HepG2 (cell line): ENCODE results near the gene DHRS4L2. TPM values are rescaled to one million over a fixed set of nuclear protein-coding genes. Genes with fewer than 3 reads are reported as not detected.
A peak's percentile ranks its signal among the peaks of the same experiment; 100 is the strongest.

Experiments
- GLI4 ChIP-seq: sonication (generic); formaldehyde crosslinking; IDR thresholded peaks from 2 replicates; pipeline ENCODE4 v1.5.1; 2020; ENCODE audit warnings: missing genetic modification reagents, mild to moderate bottlenecking, moderate library complexity, borderline replicate concordance
- SETDB1 ChIP-seq: sonication (generic); formaldehyde crosslinking; IDR thresholded peaks from 2 replicates; pipeline ENCODE4 v1.5.1; 2020; ENCODE audit warnings: missing genetic modification reagents, mild to moderate bottlenecking, borderline replicate concordance
- ZKSCAN5 ChIP-seq: sonication (generic); formaldehyde crosslinking; IDR thresholded peaks from 2 replicates; pipeline ENCODE4 v1.5.1; 2020; ENCODE audit warnings: mild to moderate bottlenecking, missing genetic modification reagents
- polyA plus RNA-seq, 8 experiments: library from polyadenylated mRNA; depleted of rRNA in 3 of 8; stranded (reverse) in 7 of 8; unstranded in 1 of 8; fragments of >200 nt; fragmentation: Illumina TruSeq in 4 of 8; extraction: Trizol in 4 of 8; gene quantifications; 2 replicates each; pipeline versions ENCODE4 v1.2.1 to v1.2.3, GENCODE V29; 2011 to 2016; ENCODE audit warnings: low read depth in 4 of 8, missing spikeins in 1 of 8, mixed read lengths in 1 of 8; ENCODE audit not compliant: insufficient read depth in 1 of 8
- total RNA-seq, 5 experiments: library from RNA; depleted of rRNA; stranded (reverse); fragments of >200 nt; fragmentation: Illumina TruSeq; extraction: Trizol; gene quantifications; 2 replicates each; pipeline ENCODE4 v1.2.3, GENCODE V29; 2016; ENCODE audit warnings: low read depth in 1 of 5
- TF ChIP-seq, protein P1 (sequence below): IDR thresholded peaks from 2 replicates; pipeline ENCODE4 v1.6.1; 2016; ENCODE audit warnings: low read depth, missing genetic modification reagents, missing compliant biosample characterization
- TF ChIP-seq, protein P2 (sequence below), 2 experiments: fragments of 450-650 bp in 1 of 2; sonication (generic) in 1 of 2; formaldehyde crosslinking in 1 of 2; IDR thresholded peaks; 2 replicates each; pipeline versions ENCODE4 v1.6.1 to v1.8.0; 2016 to 2022; ENCODE audit warnings: antibody characterized with exemption in 1 of 2, mild to moderate bottlenecking in 1 of 2, missing genetic modification reagents in 1 of 2
- TF ChIP-seq, protein P3 (sequence below): sonication (generic); formaldehyde crosslinking; conservative IDR thresholded peaks from 2 replicates; pipeline ENCODE4 v1.5.0; 2020; ENCODE audit warnings: missing genetic modification reagents
- TF ChIP-seq, protein P4 (sequence below): sonication (generic); formaldehyde crosslinking; conservative IDR thresholded peaks from 2 replicates; pipeline ENCODE4 v1.4.0; 2020; ENCODE audit warnings: missing genetic modification reagents

Gene DHRS4L2
- total and polyA plus RNA-seq, 2 of the 13 experiments (the other 11 are each of a cell fraction or from before 2014, with no cell fraction given): 24.7 to 38.2 TPM

DNA sequence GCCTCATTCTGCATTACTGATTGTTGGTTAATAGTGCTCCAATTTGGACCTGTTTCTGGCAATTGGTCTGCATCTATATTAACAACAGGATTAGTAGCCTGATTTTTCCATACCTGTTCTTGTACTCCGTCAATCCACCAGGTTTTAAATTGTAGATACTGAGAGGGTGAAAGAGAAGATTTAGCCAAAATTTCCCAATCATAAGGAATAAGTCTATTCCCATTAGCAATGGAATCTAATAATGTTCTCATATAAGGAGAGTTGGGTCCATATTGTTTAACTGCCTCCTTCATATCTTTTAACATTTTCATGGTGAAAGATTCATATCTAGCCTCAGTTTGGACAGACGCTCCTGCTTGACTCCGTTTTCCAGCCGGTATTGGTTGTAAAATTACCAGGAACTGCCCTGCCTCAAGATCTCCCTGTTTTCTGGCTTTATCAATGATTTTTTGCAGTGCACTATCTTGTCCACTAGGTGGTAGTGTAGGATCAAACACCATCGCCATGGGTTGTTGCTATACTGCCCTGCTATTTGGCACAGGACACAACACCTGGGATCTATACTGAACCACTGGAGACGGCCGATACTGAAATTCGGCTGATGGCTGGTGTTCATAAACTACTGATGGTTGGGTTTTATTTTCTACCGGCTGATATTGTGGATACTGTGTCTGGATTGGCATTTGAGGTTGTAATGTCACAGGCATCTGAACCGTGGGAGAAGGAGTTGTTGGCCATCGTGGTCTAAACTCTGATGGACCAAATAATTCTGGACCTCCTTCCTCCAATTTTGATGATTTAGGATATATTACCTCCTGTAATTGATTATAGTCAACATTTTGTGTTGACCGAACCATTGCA lies 25.2 kb downstream of the DHRS4L2 start (continued):
- TF ChIP-seq, protein P1, sequence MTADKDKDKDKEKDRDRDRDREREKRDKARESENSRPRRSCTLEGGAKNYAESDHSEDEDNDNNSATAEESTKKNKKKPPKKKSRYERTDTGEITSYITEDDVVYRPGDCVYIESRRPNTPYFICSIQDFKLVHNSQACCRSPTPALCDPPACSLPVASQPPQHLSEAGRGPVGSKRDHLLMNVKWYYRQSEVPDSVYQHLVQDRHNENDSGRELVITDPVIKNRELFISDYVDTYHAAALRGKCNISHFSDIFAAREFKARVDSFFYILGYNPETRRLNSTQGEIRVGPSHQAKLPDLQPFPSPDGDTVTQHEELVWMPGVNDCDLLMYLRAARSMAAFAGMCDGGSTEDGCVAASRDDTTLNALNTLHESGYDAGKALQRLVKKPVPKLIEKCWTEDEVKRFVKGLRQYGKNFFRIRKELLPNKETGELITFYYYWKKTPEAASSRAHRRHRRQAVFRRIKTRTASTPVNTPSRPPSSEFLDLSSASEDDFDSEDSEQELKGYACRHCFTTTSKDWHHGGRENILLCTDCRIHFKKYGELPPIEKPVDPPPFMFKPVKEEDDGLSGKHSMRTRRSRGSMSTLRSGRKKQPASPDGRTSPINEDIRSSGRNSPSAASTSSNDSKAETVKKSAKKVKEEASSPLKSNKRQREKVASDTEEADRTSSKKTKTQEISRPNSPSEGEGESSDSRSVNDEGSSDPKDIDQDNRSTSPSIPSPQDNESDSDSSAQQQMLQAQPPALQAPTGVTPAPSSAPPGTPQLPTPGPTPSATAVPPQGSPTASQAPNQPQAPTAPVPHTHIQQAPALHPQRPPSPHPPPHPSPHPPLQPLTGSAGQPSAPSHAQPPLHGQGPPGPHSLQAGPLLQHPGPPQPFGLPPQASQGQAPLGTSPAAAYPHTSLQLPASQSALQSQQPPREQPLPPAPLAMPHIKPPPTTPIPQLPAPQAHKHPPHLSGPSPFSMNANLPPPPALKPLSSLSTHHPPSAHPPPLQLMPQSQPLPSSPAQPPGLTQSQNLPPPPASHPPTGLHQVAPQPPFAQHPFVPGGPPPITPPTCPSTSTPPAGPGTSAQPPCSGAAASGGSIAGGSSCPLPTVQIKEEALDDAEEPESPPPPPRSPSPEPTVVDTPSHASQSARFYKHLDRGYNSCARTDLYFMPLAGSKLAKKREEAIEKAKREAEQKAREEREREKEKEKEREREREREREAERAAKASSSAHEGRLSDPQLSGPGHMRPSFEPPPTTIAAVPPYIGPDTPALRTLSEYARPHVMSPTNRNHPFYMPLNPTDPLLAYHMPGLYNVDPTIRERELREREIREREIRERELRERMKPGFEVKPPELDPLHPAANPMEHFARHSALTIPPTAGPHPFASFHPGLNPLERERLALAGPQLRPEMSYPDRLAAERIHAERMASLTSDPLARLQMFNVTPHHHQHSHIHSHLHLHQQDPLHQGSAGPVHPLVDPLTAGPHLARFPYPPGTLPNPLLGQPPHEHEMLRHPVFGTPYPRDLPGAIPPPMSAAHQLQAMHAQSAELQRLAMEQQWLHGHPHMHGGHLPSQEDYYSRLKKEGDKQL (CRISPR knock-in tag): no peak
- TF ChIP-seq, protein P2, sequence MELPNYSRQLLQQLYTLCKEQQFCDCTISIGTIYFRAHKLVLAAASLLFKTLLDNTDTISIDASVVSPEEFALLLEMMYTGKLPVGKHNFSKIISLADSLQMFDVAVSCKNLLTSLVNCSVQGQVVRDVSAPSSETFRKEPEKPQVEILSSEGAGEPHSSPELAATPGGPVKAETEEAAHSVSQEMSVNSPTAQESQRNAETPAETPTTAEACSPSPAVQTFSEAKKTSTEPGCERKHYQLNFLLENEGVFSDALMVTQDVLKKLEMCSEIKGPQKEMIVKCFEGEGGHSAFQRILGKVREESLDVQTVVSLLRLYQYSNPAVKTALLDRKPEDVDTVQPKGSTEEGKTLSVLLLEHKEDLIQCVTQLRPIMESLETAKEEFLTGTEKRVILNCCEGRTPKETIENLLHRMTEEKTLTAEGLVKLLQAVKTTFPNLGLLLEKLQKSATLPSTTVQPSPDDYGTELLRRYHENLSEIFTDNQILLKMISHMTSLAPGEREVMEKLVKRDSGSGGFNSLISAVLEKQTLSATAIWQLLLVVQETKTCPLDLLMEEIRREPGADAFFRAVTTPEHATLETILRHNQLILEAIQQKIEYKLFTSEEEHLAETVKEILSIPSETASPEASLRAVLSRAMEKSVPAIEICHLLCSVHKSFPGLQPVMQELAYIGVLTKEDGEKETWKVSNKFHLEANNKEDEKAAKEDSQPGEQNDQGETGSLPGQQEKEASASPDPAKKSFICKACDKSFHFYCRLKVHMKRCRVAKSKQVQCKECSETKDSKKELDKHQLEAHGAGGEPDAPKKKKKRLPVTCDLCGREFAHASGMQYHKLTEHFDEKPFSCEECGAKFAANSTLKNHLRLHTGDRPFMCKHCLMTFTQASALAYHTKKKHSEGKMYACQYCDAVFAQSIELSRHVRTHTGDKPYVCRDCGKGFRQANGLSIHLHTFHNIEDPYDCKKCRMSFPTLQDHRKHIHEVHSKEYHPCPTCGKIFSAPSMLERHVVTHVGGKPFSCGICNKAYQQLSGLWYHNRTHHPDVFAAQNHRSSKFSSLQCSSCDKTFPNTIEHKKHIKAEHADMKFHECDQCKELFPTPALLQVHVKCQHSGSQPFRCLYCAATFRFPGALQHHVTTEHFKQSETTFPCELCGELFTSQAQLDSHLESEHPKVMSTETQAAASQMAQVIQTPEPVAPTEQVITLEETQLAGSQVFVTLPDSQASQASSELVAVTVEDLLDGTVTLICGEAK (IDR thresholded peaks at IDR 0.05): no peak
- TF ChIP-seq, protein P2 (CRISPR knock-in tag; IDR thresholded peaks at IDR 0.05): no peak
- TF ChIP-seq, protein P3, sequence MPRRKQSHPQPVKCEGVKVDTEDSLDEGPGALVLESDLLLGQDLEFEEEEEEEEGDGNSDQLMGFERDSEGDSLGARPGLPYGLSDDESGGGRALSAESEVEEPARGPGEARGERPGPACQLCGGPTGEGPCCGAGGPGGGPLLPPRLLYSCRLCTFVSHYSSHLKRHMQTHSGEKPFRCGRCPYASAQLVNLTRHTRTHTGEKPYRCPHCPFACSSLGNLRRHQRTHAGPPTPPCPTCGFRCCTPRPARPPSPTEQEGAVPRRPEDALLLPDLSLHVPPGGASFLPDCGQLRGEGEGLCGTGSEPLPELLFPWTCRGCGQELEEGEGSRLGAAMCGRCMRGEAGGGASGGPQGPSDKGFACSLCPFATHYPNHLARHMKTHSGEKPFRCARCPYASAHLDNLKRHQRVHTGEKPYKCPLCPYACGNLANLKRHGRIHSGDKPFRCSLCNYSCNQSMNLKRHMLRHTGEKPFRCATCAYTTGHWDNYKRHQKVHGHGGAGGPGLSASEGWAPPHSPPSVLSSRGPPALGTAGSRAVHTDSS (CRISPR knock-in tag): no peak
- TF ChIP-seq SETDB1: no peak
- TF ChIP-seq, protein P4, sequence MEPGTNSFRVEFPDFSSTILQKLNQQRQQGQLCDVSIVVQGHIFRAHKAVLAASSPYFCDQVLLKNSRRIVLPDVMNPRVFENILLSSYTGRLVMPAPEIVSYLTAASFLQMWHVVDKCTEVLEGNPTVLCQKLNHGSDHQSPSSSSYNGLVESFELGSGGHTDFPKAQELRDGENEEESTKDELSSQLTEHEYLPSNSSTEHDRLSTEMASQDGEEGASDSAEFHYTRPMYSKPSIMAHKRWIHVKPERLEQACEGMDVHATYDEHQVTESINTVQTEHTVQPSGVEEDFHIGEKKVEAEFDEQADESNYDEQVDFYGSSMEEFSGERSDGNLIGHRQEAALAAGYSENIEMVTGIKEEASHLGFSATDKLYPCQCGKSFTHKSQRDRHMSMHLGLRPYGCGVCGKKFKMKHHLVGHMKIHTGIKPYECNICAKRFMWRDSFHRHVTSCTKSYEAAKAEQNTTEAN (CRISPR knock-in tag): 0 out of 2 replicates have a peak, but pooled peaks have one; percentile 64
- peak; percentile 59; the same call in 1 of the 2 replicates for TF ChIP-seq GLI4 (CRISPR knock-in tag)
- TF ChIP-seq ZKSCAN5 (CRISPR knock-in tag): no peak
